Hepatocyte (in vitro differentiated cells): ENCODE measurements around the gene PDCD7.

Experiments used
- EZH2 ChIP-seq: fragments of 200-600 bp; sonication (generic); IDR thresholded peaks from 2 replicates; pipeline ENCODE4 v1.6.1; 2016; ENCODE audit warnings: antibody characterized with exemption, mild to moderate bottlenecking, borderline replicate concordance
- EZH2phosphoT487 ChIP-seq: fragments of 200-600 bp; sonication (generic); IDR thresholded peaks from one replicate; pipeline ENCODE4 v1.6.1; 2018; ENCODE audit warnings: antibody characterized with exemption, mild to moderate bottlenecking, low read depth, moderate library complexity; ENCODE audit not compliant: unreplicated experiment, severe bottlenecking
- TF ChIP-seq, protein P1 (sequence below): fragments of 200-600 bp; sonication (generic); IDR thresholded peaks from 2 replicates; pipeline ENCODE4 v1.5.1; 2016; ENCODE audit warnings: antibody characterized with exemption, mild to moderate bottlenecking; ENCODE audit not compliant: poor library complexity

DNA sequence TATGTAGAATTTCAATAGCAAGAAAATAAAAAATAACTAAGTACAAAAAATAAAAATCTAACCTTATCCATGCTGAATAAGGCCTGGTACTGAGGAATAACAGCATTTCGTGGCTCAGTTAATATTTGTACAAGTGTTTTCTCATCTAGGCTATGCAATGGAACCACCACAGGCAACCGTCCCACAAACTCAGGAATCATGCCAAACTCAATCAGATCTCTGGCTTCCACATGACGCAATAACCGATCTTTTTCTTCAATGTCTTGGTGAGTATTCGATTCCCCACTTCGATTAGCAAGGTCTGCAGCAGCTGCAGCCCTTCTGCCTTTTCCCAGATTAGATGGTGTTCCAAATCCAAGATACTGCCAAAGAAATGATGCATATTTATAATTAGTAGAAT lies 21.1 kb upstream of the PDCD7 start:
- TF ChIP-seq, protein P1, sequence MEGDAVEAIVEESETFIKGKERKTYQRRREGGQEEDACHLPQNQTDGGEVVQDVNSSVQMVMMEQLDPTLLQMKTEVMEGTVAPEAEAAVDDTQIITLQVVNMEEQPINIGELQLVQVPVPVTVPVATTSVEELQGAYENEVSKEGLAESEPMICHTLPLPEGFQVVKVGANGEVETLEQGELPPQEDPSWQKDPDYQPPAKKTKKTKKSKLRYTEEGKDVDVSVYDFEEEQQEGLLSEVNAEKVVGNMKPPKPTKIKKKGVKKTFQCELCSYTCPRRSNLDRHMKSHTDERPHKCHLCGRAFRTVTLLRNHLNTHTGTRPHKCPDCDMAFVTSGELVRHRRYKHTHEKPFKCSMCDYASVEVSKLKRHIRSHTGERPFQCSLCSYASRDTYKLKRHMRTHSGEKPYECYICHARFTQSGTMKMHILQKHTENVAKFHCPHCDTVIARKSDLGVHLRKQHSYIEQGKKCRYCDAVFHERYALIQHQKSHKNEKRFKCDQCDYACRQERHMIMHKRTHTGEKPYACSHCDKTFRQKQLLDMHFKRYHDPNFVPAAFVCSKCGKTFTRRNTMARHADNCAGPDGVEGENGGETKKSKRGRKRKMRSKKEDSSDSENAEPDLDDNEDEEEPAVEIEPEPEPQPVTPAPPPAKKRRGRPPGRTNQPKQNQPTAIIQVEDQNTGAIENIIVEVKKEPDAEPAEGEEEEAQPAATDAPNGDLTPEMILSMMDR, result no peak
- TF ChIP-seq EZH2, result no peak
- TF ChIP-seq EZH2phosphoT487, result no peak
